ENCODE measurements around the gene RHAG.
"Not testable (repeated sequence)": the region's sequence is repeated elsewhere in the genome, so short reads cannot be mapped to it uniquely, and the experiment has no call there.

The RHAG gene

DNA sequence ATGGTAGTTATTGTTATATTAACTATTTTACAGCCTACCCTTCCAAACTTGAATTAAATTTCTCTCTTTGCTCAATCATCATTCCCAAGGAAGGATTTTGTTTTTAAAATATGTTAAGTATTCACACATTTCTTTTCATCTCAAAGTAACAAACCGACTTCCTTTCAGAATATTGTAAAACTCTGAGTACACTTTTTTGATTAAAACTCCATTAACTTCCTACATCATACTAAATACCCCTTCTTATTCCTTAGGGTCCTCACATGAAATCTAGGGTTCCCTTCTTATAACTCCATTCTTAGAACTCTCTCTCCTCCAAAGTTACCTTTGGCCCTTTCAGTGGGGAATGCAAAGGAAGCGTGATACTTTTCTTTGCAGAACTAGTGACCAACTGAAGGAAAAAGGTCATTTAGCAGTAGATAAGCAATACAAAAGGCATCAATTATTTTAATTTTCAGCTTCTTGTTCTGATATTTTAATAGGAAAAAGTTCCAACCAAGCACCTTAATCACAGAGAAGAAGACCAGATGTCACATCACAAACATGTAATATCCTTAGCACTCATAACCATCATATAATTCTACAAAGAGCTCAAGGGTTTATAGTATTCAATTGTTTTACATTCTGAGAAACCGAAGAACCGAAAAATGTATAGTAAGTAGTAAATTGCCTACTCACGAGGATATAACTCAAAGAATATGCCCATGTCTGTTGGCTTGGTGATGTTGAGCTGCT is 494 bp downstream of the RHAG start:
- no peak for DNase-seq (ENCODE audit: low read depth in 1 of 2, low spot score in 1 of 2)

DNA sequence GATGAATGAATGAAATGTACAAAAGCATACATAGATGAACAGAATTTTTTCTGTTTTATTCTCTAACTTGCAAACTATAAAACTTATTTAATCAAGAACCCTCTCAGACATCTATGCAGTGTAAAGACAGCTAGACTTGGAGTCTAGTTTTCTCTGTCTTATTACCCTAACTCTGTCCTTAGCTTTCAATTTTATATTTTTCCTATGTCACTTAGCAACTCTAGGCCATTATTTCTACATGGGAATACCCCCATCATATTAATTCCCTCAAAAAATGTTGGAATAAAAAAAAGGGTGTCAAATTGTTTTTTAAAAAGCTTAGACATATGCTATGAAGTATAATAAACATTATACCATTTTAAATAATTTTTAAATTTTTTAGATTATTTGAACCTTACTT is 1.2 kb downstream of the RHAG start:
- DNase-seq (ENCODE audit: low read depth in 1 of 2, low spot score in 1 of 2): no peak

GRCh38 chr6:49634836-49635218 is 1.8 kb downstream of the RHAG start:
- DNase-seq (ENCODE audit: low read depth in 1 of 2, low spot score in 1 of 2): no peak

GRCh38 chr6:49634092-49634835 is 2.4 kb downstream of the RHAG start:
- DNase-seq (ENCODE audit: low read depth in 1 of 2, low spot score in 1 of 2): no peak

DNA sequence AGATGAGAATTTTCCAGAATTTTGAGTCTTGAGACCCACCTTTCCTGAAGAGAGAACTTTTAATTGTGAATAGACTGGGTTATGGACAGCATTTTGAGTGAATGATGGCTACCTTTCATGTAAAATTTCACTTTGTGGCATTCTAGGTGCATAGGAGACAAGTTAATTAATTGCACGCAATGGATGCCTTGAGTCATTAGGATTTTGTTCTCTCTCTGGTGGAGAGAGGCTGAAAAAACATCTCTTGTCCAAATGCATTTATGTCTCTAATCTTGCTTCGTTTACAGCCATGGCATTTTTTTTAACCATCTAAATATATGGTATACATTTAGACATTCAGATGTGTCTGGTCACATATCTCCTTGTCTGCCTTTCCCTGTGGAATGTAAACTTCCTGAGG is 3.1 kb downstream of the RHAG start:
- DNase-seq (ENCODE audit: low read depth in 1 of 2, low spot score in 1 of 2): no peak

DNA sequence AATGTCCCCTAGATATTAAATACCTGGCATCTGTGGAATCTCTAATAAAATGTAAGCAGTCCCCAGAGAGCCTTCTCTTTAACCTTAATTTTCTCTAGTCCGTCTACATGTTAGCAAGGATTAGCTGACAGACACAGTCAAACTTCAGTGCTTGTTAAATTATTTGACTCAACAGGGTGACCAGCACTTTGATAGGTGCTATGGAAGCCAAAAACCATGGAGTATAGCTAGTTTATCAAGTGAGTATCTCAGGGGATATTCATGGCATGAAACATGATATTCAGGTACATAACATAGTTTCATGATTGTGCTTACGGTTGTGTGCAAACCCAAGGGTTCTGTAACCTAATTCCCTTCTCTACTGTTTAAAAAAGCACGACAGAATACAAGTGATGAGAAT is 3.9 kb downstream of the RHAG start:
- no peak for DNase-seq (ENCODE audit: low read depth in 1 of 2, low spot score in 1 of 2)

- DNase-seq (ENCODE audit: low read depth in 1 of 2, low spot score in 1 of 2): not testable (repeated sequence)
Measured at GRCh38 chr6:49629485-49630088, 7.1 kb downstream of the RHAG start.

DNA sequence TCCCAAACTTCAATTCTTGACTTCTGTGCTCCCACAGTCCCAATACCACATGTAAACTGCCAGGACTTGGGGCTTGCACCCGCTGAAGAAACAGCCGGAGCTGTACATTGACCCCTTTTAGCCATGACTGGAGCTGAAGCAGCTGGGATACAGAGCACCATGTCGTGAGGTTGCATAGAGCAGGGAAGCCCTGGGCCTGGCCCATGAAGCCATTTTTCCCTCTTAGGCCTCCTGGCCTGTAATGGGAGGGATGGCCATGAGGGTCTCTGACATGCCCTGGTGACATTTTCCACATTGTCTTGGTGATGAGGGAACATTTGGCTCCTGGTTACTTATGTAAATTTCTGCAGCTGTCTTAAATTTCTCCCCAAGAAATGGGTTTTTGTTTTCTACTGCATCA is 9.8 kb downstream of the RHAG start:
- no peak for DNase-seq (ENCODE audit: low read depth in 1 of 2, low spot score in 1 of 2)

DNA sequence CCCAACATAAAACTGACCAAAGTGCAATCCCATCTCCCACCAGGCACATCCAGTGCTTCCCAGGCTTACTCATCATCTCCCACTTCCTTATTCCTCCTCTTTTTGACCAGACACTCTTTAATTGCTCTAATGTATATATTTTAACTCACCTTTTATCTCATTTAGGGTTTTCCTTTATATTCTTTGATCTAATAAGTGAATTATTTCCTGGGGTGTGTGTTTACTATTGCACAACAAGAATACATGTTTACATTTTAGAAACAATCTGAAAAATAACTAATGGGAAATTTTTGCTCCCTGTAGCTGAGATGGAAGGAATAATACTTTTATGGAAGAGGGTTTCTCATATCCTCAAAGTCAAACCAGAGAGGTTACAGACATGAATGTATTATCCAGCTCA is 18.4 kb downstream of the RHAG start:
- DNase-seq (ENCODE audit: low read depth in 1 of 2, low spot score in 1 of 2): no peak

- DNase-seq (ENCODE audit: low read depth in 1 of 2, low spot score in 1 of 2): not testable (repeated sequence)
Measured at GRCh38 chr6:49614144-49614543, 22.5 kb downstream of the RHAG start.

DNA sequence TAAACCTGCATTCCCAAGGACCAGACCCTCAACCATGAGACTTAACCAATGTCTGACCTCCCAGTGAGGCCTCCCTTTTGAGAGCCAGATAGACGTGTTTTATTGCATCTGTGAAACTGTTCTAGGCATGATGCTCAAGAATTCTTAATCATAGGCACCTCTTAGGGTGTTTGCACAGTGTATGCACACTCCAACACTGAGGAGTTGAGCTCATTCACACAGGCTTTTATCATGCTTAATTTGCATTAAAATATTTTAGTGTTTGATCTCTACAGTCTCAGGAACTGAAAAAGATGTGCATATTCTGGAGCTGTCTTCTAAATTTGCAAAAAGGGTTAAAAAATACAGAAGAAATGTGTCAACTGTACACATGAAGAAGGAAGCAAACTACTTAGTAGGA is 27.4 kb downstream of the RHAG start:
- no peak for DNase-seq (ENCODE audit: low read depth in 1 of 2, low spot score in 1 of 2)

DNA sequence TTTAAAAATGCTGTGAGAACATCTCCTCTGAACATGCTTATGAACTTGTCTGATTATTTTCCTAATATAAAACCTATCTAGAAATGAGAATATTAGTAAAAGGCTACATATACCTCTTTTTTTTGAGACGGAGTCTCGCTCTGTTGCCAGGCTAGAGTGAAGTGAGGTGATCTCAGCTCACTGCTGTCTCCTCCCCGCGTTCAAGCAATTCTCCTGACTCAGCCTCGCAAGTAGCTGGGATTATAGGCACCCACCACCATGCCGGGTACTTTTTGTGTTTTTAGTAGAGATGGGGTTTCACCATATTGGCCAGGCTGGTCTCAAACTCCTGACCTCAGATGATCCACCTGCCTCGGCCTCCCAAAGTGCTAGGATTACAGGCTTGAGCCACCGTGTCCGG is 28.4 kb downstream of the RHAG start:
- not testable (repeated sequence) for DNase-seq (ENCODE audit: low read depth in 1 of 2, low spot score in 1 of 2)

GRCh38 chr6:49607391-49607982 is 29.2 kb downstream of the RHAG start:
- no peak for DNase-seq (ENCODE audit: low read depth in 1 of 2, low spot score in 1 of 2)

DNA sequence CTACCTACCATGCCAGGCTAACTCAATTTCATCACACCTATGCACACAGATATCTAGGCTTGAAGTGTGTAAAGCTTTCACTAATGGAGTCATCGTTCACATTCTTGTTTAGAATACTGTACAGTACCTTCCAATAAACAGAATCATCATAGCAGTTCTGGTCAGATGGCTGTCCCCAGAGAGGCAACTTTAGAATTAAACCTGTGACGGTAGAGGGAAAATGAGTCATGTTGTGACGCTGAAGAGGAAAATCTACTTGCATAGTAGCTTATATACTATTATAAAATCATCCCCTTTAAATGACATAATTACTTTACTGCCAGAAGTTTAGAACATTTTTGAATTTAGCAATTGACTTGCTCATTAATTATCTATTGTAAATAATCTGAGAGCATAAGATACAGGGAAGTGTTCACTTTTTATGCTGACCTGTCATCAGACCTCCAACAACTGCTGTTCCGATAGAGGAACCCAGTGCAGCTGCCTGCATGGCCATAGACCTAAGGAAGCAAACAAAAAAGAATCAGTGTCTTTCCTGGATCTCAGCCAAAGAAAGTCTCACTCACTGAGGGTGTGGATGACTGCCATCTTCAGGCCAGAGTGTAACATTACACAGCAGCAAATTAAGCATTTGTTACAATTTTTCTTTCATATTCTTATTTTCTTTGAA is 29.8 kb downstream of the RHAG start:
- DNase-seq (ENCODE audit: low read depth in 1 of 2, low spot score in 1 of 2): no peak

- DNase-seq (ENCODE audit: low read depth in 1 of 2, low spot score in 1 of 2): not testable (repeated sequence)
Measured at GRCh38 chr6:49604080-49604479, 32.6 kb downstream of the RHAG start.

GRCh38 chr6:49587262-49587661 is 49.4 kb downstream of the RHAG start:
- not testable (repeated sequence) for DNase-seq (ENCODE audit: low read depth in 1 of 2, low spot score in 1 of 2)

GRCh38 chr6:49582529-49582928 is 54.1 kb downstream of the RHAG start:
- DNase-seq (ENCODE audit: low read depth in 1 of 2, low spot score in 1 of 2): no peak

DNA sequence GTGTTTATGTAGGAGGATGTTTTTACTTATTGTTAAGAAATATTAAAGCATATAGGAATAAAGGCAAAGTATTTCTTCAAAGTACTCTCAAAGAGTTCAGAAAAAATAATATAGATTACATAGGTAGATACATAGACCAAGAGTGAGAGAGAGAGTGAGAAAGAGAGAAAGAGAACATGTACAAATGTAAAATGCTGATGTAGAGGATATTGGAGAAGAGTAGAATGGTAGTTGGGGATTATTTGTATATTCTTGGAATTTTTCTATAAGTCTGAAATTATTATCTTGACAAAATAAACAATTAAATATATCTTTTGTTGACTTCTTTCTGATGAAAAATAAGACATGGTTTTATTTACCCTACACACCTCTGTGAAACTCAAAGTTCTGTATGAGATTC is 57.0 kb downstream of the RHAG start:
- no peak for DNase-seq (ENCODE audit: low read depth in 1 of 2, low spot score in 1 of 2)

DNA sequence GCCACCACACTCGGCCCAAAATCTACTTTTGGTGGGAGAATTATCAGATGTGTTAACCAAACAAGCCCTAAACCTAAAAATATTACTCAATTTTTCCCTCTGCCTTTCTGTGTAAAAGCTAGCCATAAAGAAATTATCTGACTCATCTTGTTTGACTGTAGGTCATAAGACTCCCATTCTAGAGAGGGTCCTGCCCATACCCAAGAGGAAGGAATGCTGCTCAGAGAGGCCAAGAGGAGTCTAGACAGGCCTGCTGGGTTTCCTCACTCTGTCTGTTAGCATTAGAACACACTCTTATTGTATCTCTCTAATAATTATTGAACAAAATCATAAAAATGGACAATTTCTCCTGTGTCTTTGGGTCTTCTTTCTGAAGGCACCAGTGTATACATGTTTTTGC is 60.0 kb downstream of the RHAG start:
- no peak for DNase-seq (ENCODE audit: low read depth in 1 of 2, low spot score in 1 of 2)

DNA sequence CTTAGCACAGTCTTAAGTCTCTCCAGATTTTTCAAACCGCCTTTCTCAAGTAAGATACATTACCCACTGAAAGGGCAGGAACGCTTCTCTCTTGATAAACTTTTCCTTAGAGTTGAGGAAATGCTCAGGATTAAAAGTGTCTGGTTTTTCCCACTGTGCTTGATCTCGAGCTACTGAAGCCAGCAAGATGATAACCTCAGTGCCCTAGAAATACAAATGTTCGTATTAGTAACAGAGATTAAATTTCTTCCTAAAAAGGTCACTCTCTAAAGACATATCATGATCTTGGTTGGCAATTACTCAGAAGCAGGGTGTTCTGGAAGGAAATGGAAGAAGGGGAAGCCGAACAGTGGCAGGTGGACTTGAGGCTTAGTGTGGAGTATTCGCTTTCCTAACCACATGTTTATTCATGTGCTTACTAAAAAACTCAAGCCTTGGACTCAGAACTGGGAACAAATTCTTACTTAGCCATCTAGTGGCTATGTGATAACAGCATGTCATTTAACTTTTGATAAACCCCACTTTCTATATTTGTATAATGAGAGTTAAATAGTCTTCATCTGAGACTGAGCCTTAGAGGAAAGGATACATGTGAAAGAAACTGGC is 66.1 kb downstream of the RHAG start:
- no peak for DNase-seq (ENCODE audit: low read depth in 1 of 2, low spot score in 1 of 2)

DNA sequence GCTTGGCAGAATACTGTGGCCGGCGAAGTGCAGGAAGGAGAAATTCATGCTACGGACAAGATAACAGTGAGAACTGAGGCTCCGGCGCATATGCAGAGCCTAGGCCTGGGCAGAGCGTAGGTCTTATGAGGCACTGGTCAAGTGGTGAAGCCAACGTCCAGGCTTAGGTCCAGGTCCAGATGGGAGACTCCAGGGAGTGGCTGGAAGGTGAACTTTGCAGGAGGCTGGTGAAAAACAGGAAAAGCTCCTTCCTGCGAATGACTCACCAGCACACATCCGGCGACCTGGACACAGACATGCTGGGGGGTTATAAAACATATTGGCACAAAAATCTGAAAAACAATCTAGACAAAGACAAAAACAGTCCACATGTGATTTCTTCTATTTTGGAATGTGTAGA is 70.8 kb downstream of the RHAG start:
- DNase-seq (ENCODE audit: low read depth in 1 of 2, low spot score in 1 of 2): no peak

Measured in stimulated activated CD4-positive, alpha-beta T cell treated with anti-CD3 and anti-CD28 coated beads, Interleukin-15, amount 100 ng/mL, for 1 hour (primary cell).